Measurements from ENCODE around the gene FOXA1.

Gene FOXA1

DNA sequence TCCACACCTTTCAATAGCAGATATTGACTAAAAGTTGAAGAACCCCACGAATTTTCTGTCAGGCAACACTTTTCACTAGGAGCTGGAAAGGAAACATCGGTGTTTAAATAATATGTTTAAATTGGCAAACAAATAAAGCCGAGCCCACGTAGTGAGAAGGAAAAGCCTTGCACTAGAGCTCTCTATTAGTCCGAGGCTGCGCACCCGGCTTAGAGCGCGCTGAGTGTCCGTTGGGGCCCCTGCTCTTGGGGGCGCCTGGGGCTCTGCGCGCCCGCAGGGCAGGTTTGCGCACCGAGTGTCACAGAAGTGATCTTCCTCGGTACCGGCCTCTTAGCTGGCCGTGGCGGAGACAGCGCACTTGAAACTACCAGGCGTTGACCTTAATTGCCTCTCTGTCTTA is 6.8 kb upstream of the FOXA1 start:
- DNase-seq: no peak

- no peak for DNase-seq
These were observed 6.1 kb upstream of the FOXA1 start for GRCh38 chr14:37600880-37601741.

DNA sequence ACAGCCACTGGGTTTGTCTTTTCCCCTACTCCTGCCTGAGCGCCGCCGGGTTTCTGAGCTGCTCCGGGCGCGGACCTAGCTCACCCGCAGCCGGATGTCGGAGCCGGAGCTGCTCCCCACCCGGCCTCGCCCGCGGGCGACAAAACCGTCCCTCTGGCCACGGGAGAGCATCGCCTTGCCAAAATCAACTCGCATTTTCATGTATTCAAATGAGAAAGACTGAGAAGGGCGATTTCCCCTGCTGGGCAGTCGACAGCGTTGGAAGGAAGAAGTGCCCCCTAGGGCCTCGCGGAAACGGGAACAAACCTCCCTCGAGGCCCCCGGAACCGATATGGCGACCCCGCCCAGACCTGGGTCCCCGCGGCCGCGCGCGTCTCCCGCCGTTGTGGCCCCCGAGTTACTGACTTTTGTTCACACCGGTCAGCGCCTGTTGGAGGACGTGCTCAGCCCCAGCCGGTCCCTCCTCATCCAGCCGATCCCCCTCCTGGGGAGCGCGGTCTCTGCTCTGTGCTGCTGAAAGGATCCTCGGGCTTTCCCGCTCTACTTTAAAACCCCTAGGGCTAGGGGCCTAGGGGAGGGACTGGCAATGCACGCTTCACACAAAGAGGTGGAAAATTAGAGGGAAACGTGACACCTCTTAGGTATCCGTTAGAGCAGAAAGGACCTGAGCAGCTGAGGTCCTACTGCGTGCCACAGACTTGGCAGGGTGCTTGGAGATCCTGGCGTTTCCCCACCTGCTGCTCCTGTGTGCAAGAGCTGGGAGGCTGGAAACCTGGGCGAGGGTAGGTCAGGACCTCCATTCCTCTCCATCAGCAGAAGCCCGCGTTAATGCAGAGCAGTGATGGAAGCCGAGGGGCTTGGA is 4.7 kb upstream of the FOXA1 start:
- DNase-seq: peak; percentile 47

DNA sequence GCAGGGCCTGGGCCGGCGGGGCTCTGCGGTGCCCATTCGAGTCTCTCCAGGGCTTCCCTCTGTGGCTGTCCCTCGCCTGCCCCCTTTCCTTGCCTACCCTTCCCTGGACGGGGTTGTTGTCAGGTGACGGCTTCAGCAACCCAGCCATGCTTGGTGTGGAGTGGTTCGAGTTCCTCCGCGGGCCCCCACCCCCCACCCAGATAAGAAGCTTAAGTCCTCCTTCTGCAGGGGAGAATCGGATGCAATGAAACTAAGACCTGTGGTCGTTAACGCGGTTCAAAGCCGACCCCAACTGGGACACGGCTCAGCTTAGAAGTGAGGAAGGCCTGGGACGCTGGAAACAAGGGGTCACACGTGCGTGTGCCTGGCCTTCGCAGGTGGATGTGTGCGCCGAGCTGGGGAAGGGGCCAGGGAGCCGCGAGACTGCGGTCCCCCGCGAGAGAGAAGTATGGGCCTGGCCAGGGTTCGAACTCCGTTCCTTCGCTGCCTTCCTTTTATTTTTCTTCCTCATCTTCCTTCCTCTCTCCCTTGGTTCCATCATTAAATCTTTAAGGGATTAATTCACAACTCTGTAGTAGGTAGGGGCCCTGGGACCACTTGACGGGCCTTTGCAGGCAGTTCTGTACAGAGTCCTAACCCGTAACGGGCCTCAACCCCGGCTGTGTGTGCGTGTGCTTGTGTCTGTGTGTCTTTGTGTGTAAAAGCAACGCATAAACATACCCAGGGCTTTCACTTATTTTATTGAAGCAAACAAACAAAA is 3.9 kb upstream of the FOXA1 start:
- peak; percentile 60 for DNase-seq

- peak; percentile 79 for DNase-seq
These were observed 3.1 kb upstream of the FOXA1 start for GRCh38 chr14:37597914-37598746.

DNA sequence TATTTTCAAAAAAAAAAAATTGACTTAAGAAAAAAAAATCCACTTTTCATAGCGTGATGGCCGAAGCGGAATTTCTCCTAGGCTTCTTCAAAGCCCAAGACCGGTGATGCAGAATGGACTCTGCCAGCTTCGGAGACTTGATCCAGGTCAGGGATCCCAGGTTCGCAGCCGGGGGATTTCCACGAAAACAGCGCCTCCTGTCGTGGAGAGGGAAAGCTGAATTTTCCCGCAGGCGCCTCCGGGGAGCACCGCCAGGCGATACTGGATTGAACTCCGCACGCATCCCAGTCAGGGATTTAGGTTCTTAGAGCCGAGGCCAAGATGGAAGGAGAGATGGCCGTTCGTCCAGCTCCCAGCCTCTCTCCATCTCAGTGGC is 2.5 kb upstream of the FOXA1 start:
- DNase-seq: peak; percentile 74

GRCh38 chr14:37596790-37597472 is 1.9 kb upstream of the FOXA1 start:
- peak; percentile 56 for DNase-seq

- peak; percentile 99 for DNase-seq
These were observed 966 bp upstream of the FOXA1 start for GRCh38 chr14:37595809-37596621.

- DNase-seq: peak; percentile 95
These were observed 645 bp downstream of the FOXA1 start for GRCh38 chr14:37594238-37594970.

GRCh38 chr14:37593511-37594237 is 1.4 kb downstream of the FOXA1 start:
- DNase-seq: no peak

DNA sequence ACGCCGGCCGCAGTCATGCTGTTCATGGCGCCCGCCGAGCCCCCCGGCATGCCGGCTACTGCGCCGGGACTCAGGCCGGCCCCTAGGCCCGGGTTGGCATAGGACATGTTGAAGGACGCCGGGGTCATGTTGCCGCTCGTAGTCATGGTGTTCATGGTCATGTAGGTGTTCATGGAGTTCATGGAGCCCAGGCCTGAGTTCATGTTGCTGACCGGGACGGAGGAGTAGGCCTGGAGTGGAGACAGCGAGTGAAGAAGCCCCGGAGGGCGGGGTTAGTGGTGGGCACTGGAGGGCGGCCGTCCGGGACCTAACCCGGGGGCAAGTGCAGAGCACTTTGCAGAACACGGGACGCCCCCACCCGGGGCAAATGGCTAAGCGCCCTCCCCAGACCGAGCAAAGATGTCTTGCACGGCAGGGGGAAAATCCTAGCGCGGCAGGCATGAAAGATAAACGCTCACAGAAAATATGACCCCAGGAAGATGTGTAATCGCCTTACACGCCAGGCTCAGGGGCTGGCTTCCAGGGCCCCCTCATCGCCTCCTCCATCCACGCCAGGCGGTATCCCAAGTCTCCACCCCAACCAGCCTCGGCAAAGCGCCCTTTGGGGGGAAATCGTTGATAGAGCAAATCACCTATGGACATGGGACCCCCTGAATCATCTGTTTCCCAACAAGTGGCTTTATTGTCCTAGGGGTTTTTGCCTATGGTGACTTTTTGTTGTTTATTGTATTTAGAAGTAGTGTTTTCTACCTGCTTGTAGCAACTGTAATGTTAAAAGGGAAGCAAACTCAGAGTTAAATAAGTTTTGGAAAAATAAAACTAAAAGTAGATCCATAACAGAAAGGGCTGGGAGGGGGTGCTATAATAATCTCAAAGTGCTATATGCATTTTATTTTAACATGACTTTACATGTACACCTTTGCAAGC is 2.3 kb downstream of the FOXA1 start:
- peak; percentile 46 for DNase-seq

DNA sequence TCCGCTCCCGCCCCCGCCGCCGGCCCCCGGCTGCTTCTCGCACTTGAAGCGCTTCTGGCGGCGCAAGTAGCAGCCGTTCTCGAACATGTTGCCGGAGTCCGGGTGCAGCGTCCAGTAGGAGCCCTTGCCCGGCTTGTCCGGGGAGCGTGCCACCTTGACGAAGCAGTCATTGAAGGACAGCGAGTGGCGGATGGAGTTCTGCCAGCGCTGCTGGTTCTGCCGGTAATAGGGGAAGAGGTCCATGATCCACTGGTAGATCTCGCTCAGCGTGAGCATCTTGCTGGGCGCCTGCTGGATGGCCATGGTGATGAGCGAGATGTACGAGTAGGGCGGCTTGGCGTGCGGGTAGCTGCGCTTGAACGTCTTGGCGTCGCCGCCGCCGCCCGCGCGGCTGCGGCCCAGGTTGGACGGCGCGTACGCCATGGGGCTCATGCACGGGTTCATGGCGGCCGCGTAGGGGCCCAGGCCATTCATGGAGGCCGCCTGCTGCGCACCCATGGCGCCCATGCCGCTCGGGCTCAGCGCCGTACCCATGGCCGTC is 3.0 kb downstream of the FOXA1 start:
- DNase-seq: peak; percentile 76

DNA sequence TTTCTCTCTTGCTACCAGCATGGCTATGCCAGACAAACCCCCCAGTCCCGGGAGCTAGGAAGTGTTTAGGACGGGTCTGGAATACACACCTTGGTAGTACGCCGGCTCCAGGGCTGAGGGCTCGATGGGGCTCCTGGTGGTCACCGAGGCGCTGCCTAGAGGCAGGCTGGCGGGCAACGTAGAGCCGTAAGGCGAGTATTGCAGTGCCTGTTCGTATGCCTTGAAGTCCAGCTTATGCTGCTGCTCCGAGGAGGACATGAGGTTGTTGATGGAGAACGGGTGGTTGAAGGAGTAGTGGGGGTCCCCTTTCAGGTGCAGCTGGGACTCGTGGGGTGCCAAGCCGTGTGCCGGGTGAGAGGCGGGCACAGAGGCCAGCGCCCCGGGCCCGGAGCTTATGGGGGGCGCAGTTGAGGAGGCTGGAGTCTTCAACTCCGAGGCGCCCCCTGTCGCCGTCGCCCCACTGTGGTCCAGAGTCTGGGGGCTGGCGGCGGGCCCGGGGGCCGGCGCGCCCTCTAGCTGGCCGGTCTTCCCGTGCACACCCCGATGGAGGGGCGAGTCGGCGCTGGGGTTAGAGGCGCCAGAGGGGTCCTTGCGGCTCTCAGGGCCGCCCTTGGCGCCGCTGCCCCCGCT is 3.6 kb downstream of the FOXA1 start:
- DNase-seq: peak; percentile 71

DNA sequence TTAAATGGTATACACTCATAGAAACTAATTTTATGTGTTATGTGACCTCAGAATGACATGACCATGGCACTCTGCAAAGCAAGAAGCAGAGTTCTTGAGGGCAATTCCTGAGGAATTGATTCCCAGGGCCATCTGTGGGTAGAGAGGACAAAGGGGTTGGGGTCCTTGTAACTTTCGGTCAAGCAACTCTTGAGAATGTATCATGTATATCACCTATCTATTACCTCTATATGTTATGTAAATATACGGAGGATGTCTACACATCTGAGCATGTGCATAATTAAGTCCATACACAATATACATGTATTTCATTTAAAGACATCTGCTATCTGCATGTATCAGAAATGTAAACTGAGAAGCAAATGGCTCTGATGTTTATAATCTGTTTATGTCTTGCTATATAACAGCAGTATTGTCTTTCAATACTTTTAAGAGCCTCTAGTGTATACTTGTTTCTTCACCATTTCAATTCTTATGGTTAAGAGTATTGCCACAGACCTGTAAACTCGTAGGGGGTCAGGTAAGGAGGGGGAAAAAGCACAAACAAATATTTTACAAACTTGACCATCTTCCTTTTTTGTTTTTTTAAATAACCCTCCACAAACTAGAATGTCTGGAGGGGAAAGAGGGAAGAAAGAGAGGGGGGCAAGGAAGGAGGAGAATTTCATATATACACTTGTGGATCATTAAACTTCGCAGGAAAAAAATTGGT is 4.5 kb downstream of the FOXA1 start:
- peak; percentile 41 for DNase-seq

GRCh38 chr14:37589715-37590427 is 5.2 kb downstream of the FOXA1 start:
- DNase-seq: peak; percentile 41
